ENCODE data around the gene NOLC1. TPM values are rescaled to one million over a fixed set of nuclear protein-coding genes. Genes with fewer than 3 reads are reported as not detected.

The NOLC1 gene
- 25.8 TPM for total RNA-seq
- long read RNA-seq, transcript NOLC1-207 (13 exons, 2,441 nt), result major isoform, 7 of 16 reads
- long read RNA-seq, partial matches to known transcripts, result 3 of 16 reads
- long read RNA-seq, other reads (novel, unspliced or antisense), result 2 of 16 reads

DNA sequence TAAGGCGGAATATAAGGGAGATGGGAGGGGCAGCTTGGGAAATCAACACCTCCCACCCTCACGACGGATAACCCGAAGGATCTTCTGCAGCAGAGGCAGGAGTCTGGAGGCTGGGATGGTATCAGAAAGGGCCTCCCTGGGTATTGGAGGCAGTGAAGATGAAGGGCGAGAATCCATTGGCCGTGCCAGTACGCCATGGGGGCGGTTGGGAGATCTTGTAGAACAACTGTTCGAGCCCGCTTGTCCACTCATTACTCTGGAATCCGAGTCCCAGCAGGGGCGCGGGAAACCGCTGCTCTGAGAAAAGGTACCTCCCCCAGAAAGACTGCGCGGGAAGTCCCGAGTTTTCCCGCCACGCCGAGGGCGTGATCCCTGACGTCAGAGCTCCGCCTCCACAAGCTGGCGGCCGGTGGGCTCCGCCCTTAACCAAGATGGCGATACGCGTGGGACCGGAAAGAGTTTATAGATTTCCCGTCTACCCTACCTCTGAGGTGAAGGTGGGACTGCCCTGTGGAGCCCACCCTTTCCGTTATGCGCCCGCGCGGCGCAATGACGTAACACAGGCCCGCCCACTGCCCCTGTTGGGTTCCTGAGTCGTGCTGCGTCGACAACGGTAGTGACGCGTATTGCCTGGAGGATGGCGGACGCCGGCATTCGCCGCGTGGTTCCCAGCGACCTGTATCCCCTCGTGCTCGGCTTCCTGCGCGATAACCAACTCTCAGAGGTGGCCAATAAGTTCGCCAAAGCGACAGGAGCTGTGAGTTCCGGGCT lies at the start of gene NOLC1:
NOLC1 (plus strand) TSS at position 616 of the 771 bp plus-strand sequence; CDS start at position 638, 22 bp downstream.
- intact Hi-C loops (cut with DNase I), result loop anchor here (1.0 kb wide), 2 partner anchors 20 to 242 kb away; no protein-coding TSS in a partner anchor
- DNase-seq (ENCODE audit: missing footprints) (peak; percentile 99), ATAC-seq (peak; percentile 99)

DNA sequence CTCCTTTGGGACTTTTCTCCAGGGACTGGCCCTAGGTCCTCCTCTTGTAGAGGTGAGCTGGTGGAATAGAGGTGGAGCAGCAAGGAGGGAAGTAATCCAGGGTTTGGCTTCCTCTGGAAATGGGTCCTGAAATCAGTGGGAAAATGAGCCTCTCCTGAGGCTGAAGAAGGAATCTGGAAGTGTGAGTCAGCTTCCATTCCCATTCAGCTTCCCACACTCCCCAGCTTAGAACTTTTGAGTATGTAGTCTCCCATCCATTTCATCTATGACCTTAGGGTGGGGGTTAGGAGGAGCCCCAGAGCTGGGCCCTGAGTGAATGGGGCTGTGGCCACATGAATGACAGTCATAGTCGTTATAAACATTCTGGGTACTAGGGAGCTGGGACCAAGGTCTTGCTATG lies 49.8 kb upstream of the NOLC1 start:
- intact Hi-C loops (cut with DNase I), result no loop called here
- DNase-seq (ENCODE audit: missing footprints) (no peak), ATAC-seq (no peak)

DNA sequence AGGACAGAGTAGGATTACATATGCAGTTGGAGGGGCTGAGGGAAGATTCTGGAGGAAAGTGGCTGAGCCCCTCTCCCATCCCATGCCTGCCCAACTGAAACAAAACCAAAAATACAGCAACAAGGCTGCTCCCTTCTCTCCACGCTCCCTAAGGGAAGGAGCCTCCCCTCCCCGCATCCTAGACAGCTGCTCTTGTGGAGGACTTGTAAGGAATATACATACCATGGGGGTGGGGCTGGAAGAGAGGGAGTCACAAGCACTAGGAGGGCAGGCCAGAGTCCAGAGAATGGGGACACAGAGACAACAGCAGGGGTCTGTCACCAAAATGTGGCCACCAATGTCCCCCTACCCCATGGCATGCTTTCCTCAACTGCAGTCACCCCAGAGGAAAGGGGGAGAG lies 45.2 kb upstream of the NOLC1 start:
- DNase-seq (ENCODE audit: missing footprints), result no peak
- ATAC-seq, result no peak
- intact Hi-C loops (cut with DNase I), result no loop called here

DNA sequence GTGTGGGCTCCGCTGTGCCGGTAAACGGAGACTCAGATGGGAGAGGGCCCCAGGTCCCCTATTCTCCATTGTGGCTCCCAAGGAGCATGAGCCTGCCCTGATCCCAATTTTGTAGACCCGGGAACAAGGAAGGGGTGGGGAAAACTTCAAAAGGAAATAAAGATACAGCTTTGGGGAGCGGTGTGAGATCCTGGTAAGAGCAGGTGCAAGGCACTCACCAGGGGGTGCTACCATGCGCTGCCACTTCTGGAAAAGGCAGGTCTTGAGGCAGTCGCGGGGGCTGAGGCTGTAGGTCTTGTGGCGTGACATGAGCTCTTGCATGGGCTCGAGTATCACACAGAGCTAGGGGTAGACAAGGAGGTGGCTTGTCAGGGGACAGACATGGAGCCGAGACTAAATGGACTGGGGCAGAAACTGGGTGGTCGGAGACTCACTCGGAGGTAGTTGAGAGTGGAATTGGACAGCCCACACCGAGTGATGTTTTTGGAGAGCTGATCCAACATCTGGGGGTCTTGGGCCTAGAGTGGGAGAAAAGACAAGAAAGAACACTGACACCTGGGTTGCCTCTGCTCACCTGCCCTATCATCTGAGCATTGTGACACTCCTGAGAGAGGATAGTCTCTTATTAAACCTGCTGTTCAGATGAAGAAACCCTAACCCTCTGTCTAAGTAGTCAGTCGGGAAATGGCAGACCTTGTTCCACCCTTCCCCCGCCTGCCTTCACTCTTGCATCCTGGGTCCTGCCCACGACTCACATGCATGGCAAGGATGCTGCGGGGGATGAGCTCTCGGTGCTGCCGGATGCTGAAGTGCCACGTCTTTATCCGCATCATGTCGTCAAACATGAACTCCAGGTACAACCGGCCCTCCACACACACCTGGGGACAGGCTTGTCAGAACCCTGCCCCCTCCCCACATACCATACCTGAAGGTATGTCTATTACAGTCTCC lies 42.7 kb upstream of the NOLC1 start:
- intact Hi-C loops (cut with DNase I), result no loop called here
- DNase-seq (ENCODE audit: missing footprints), result peak; percentile 62
- no peak for ATAC-seq

DNA sequence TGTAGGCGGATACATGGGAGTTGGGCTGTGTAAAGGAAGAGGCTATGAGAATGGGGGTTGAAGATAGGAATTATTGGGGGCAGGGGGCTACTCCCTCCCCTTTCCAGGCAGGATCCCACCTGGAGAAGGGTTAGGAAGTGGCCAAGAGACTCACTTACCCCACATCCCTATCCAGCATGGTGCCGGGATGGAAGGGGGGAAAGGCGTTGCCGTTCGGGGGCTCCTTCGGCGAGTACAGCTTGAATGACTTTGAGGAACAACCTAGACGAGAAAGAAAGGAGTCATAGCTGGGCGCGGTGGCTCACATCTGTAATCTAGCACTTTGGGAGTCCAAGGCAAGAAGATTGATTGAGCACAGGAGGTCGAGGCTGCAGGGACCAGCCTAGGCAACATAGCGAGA lies 40.9 kb upstream of the NOLC1 start:
- intact Hi-C loops (cut with DNase I), result no loop called here
- ATAC-seq (no peak), DNase-seq (ENCODE audit: missing footprints) (no peak)

DNA sequence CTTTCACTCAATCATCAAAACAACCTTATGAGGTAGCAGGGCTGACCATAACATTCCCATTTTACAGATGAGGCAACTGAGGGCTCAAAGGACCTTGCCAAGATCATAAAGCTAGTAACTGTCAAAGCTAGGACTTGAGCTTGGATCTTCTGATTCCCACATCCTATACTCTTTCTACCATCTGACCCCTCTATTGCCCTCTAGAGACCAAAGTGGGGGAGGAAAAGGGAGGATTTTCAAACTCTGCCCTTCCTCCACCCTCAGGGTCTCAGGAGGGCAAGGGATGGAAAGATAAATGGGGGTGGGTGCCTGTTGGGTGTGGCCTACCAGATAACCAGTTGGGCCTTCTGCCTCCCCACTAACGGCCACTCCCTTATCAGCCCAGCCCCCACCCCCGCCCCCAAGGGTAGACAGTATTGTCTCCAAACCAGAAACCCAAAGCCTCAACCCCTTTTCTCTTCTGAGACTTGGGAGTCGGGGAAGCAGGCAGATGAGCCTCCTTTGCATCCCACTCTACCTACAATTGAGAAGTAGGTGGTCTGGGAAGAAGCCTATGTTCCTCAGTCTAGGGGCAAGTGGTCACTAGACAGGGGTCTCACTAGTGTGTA lies 39.9 kb upstream of the NOLC1 start:
- DNase-seq (ENCODE audit: missing footprints), result no peak
- intact Hi-C loops (cut with DNase I), result no loop called here

DNA sequence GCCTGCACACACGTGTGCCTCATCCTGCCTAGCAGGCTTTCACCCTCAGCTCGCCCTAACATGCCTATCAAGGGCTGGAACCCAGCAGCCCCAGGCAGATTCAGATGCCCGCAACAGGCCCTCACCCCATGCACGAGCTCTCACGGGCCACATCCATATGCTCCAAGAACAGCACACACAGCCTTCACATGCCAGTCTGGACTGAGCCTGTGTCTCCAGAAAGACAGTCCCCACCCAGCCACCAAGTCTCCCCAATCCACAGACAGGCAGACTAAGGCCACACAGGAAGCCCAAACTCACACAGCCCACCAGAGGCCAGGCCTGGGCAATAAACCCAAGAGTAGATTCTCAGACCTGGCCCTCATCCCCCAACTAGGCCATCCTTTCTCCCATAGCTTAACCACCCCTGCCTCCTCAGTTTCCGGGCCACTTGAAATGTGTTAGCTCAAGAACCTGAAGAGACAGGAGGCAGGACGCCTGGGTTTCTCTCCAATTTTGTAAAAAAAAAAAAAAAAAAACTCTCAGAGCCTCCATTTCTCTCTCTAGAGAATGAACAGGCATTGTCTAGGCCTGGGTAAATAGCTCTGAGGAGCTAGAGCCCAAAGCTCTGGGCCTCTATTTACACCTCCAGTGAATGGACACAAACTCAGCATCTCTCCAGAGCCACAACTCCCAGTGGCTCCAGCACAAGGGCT lies 38.8 kb upstream of the NOLC1 start:
- intact Hi-C loops (cut with DNase I), result no loop called here
- no peak for DNase-seq (ENCODE audit: missing footprints)
- ATAC-seq, result no peak

More for the DNA sequence above, 39.9 kb upstream of the NOLC1 start:
- no peak for ATAC-seq

DNA sequence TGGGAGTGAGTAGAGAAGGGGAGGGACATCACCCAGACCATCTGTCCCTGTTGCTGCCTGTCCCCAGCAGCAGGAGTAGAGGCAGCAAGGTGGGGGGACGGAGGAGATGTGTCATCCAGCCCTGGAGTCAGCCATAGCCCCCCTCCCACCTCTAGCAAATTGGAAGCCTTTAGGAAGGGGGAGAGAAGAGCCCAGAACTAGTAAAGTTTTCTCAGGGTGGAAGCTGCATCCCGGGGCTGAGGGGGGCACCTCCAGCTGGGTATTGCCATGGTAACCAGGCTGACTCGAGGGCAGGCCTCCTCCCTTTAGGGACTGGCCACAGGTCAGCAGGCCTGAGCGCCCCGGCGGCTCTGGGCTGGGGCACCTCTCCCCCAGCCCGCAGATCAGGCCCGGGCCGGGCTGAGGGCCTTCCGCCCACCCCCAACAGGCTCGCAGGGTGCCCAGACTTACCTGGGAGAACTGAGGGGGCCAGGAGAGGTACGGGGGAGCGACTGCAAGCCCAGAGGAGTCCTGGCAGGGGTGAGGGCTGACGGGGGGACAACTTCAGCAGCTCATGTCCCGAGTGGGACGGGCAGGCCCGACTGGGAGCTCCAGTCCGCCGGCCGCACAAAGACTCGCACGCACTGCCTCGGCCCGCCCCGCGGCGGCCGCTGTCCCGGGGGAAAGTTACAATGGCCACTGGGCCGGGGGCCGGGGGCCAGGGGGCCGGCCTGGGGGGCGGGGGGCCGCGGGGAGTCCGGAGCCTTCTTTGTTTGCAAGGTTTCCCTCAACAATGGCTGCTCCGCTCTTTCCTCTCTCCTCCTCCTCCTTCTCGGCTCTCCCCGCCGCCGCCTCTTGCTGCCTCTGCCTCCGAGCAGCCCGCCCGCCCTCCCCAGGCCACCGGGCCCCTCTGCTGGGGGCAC lies 38.0 kb upstream of the NOLC1 start:
- no peak for ATAC-seq
- intact Hi-C loops (cut with DNase I), result no loop called here
- DNase-seq (ENCODE audit: missing footprints), result peak; percentile 73

DNA sequence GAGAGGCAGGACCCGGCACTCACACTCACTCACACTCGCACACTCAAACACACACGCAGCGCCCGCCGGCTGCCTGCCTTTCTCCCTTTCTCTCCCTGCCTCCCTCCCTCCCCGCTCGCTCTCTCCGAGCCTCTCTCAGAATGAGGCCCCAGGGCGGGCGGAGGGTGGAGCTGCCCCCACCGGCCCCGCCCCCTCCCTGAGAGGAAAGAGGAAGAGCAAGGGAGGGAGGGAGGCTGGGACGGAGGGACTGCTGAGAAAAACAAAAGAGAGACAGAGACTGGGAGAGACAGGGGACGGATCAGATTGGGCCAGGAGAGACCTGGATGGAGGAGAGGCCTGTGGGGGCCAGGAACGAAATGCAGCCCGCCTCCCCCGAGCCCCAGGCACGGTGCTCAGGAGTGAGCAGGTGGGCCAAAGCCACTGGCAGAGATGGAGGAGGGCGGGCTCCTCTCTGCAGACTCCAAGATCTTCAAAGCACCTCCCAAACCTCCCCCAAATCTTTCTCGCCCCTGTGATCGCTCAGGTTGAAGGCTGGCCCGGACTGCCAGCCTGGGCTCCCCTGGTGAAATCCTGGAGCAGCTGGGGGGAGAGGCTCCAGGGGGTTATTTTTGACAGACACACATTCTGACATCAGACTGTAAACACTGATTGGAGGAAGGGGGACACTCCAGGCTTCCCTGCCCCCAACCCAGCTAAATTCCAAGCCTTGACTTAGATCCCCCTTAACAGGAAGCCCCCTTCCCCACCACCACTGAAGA lies 37.1 kb upstream of the NOLC1 start:
- DNase-seq (ENCODE audit: missing footprints) (peak; percentile 97), ATAC-seq (peak; percentile 83)
- intact Hi-C loops (cut with DNase I), result loop anchor here (5.0 kb wide), 1 partner anchor 48 kb away; the partner anchor contains the start of gene HPS6

DNA sequence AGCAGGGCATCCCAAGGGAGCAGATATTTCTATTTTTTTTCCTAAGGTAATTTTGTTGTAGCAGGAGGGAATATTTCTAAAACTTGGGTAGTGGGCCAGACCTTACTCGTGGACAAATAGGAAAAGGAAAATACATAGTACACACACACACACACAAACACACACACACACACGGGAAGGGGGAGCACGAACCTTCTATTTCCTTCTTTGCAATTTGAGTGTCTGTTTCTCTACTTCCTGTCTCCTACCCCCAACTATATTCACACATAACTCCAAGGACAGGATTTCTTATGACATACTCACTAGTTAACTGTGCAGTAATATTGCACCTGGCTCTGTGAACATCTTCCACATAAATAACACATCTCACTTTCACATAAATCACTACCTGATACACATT lies 36.4 kb upstream of the NOLC1 start:
- ATAC-seq, result no peak
- intact Hi-C loops (cut with DNase I), result loop anchor here (5.0 kb wide), 1 partner anchor 48 kb away; the partner anchor contains the start of gene HPS6
- DNase-seq (ENCODE audit: missing footprints), result no peak

DNA sequence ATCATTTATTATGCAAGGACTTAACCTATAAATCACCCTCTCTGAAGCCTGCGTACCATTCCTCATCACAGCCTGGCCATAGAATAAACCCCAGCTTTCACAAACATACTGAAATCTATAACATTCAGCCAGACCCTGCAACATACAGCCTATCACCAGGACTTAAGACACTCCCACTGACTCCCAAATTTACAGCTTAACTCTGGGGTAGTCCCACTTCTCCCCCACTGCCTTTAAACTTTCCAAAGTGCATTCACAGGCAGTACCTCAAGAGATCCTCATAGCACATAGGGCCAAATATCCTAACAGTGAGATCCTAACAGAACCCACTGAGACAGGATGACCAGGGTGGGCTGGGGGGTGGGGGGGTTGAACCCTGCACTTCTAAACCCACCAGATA lies 35.5 kb upstream of the NOLC1 start:
- DNase-seq (ENCODE audit: missing footprints), result no peak
- intact Hi-C loops (cut with DNase I), result loop anchor here (5.0 kb wide), 1 partner anchor 49 kb away; the partner anchor contains the start of gene HPS6
- no peak for ATAC-seq

DNA sequence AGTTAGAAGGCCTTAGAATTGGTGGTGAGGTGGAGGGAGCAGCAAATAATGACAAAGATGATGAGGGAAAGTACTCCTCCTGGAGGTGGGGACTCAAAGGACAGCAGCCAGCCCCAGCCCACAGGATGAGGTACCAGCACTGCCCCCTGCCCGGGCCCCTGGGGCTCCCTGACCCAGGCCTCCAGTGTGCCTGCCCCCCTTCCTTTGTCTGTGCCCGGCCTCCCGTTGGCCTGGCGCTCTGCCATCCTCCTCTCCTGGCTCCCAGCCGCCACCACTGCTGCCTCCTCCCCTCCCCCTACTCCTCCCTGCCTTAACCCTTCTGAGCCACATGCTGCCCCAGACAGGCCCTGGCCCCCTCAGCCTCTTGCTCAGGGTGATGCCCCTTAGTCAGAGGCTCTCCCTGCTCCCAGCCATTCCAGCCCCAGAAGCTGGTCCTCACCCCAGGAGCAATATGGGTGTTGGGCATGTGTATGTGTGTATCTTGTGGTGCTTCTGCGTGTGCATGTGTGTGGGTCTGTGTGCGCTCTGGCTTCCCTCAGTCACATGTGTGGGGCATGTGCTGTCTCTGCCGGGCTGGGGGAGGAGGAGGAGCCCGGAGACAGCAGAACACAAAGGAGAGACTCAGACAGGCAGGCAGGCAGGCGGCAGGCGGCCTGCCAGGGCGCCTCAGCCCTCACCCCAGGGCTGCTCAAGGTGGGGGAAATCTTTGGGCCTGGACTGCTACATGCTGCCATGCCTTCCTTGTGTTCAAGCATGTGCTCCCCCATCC lies 34.6 kb upstream of the NOLC1 start:
- intact Hi-C loops (cut with DNase I), result loop anchor here (5.0 kb wide), 1 partner anchor 50 kb away; the partner anchor contains the start of gene HPS6
- ATAC-seq (peak; percentile 23), DNase-seq (ENCODE audit: missing footprints) (peak; percentile 90)

DNA sequence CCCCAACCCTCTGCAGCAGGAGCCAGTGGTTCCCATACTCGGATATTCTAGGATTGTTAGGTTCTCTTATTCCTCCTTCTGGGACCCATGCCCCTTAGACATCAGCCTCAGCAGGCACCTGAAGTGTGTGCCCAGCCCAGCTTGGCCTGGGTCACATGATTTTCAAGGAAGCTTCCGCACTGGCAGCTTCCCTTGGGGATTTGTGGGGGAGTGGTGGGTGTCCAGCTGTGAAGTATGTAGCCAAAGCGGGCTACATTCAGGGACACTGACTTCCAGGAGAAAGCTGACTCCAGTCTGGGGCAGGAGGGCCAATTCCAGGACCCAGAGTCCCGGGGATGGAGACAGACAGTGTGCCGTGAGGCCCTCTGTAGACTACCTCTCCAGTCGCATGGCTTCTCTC lies 33.3 kb upstream of the NOLC1 start:
- intact Hi-C loops (cut with DNase I), result loop anchor here (5.0 kb wide), 1 partner anchor 52 kb away; the partner anchor contains the start of gene HPS6
- DNase-seq (ENCODE audit: missing footprints), result no peak
- no peak for ATAC-seq

DNA sequence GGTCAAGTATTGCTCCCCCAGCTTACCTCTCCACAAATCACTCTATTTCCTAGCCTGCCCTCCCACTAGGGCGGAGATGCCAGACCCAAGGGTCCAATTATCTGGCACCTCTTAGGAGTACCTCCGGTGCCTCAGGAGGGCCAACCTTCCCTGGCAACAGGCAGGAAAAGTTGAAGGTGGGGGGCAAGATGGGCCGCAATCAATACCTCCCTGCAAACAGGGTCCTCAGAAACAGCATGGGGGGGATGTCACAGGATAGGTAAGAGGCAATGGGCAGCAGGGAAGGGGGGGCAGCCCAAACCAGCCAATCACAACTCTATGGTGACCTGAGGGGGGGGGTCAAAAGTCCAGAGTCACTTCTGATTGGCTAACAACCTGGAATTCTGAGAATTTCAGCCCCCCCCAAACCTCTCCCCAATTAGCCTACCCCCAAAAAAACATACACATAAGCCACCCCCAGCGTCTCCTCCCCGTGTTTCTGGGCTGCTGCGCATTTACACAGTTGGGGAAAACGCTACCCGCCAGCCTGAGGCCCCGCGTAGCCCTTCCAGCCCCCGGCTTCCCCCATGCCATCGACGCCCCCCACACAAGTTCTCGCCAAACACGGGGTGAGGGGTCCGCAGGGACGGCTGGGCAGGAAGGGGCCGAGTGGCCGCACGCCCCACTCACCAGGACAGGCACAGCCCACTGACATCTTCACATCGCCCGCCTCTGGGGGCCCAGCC lies 32.6 kb upstream of the NOLC1 start:
- intact Hi-C loops (cut with DNase I), result loop anchor here (5.0 kb wide), 1 partner anchor 52 kb away; the partner anchor contains the start of gene HPS6
- peak; percentile 14 for ATAC-seq

More for the DNA sequence above, 32.6 kb upstream of the NOLC1 start:
- no peak for DNase-seq (ENCODE audit: missing footprints)

All from Right ventricle myocardium inferior (tissue), 1 donor.